Dermis lymphatic vessel endothelial cell (primary cell): ENCODE results near the gene ZNRD2. TPM values are rescaled to one million over a fixed set of nuclear protein-coding genes. Genes with fewer than 3 reads are reported as not detected.

Experiments
- total RNA-seq: library from RNA; depleted of rRNA; stranded (reverse); fragments of >200 nt; gene quantifications from 2 replicates; pipeline ENCODE4 v1.2.1, GENCODE V29; 2014

ZNRD2 gene, protein sequence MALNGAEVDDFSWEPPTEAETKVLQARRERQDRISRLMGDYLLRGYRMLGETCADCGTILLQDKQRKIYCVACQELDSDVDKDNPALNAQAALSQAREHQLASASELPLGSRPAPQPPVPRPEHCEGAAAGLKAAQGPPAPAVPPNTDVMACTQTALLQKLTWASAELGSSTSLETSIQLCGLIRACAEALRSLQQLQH
- total RNA-seq, result 26.7 and 33.2 TPM in 2 replicates

GRCh38 chr11:65569973-65570918 lies at the start of gene ZNRD2:
TSS of gene ZNRD2 (plus strand) at chr11:65570477. CDS start at chr11:65570492, 15 bp downstream.

DNA sequence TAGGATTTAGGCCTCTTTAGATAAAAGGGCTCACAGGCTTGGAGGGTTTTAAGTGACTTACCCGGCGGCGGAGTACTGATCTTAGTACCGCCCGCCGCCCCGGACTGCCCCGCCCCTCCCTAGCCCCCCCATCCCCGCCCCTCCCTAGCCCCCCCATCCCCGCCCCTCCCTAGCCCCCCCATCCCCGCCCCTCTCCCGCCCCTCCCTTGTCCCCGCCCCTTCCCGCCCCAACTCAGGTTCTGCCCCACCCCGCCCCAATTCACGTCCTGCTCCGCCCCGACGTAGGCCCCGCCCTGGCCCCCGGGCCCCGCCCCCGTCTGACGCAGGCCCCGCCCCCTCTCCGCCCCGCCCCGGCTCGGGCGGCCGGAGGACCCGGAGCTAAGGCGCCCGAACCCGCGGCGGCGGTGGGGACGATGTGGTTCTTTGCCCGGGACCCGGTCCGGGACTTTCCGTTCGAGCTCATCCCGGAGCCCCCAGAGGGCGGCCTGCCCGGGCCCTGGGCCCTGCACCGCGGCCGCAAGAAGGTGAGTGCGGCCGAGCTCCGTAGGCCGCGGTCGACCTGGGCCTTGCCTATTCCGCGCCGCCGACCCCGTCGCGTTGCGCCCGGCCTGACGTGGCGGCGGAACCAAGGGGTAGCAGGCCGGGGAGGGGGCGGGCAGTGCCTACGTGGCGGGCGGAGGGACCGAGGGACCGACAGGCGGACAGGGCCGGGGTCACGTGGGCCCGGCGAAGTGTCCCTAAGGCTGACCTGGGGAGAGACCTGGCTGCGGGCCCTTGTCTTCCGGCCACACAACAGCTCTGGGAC lies 45.3 kb upstream of the ZNRD2 start, which contains the start of gene SCYL1:
Gene SCYL1, plus strand, starts transcription at position 343 of the 805 bp plus-strand sequence. Its CDS starts 71 bp downstream, at position 414.

DNA sequence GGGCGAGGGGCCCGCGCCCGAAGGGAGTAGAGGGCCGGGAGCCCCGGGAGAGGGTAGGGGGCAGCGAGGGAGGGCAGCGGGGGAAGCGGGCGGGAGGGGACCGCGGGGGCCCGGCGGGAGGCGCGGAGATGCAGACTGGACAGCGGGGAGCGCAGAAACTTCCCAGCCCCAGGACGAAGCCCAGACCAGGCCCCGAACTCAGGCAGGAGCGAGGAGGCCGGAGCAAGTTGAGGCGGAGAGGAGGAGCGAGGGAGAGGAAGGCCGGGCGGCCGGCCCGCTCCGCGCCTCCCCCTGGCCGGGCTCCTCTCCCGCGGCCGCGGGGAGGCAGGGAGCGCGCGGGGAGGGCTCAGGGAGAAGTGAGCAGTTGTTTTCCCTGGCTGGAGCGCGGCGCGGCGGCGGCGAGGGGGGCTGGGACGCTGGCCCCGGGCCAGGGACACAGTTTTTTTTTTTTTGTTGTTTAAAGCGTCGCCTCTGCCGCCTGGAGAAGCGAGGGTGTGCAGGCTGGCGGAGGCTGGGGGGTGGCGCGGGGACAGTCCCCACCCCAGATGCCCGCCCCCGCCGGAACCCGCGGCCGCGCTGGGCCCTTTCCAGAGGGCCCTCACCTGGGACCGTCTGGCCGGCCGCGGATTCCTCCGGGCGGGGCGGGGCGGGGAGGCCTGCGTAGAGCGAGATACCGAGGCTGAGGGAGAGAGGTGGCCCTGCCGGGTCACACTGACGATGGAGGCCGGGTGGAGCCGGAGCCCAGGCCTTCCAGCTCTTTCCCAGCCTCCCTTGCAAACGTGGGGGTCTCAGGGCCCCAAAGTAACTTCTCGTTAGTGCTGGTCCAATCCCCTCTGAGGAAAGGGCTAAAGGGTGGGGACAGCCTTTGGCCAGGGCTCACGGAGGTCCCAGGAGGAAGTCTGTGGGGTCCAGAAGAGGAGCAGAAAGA lies 12.0 kb upstream of the ZNRD2 start, which contains the start of gene LTBP3:
Gene LTBP3, minus strand, starts transcription at position 358 of the 928 bp plus-strand sequence. CDS start 400 bp downstream, outside the sequence.

DNA sequence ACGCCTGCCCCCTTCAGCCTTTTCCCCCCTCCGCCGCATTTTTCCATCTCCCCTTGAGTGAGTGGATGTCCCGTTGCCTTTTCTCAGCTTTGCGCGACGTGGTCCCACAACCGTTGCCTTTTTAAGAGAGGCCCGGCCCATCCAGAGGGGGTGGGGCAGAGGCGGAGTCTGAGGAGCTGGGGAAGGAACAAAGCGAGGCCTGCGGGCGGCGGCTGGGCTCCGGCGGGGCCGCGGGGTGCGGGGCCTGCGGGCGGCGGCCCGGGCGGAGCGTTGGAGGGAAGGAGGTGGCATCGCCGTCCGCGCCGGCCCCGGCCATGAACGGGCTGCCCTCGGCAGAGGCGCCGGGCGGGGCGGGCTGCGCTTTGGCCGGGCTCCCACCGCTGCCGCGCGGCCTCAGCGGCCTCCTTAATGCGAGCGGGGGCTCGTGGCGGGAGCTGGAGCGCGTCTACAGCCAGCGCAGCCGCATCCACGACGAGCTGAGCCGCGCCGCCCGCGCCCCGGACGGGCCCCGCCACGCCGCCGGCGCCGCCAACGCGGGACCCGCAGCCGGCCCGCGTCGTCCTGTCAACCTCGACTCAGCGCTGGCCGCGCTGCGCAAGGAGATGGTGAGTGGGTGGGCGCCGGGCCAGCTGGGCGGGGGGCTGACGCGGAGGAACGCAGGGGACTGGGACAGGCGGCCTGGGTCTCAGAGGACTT lies 2.2 kb downstream of the ZNRD2 start, which contains the start of gene FAM89B:
Gene FAM89B, plus strand, starts transcription at position 183 of the 696 bp plus-strand sequence. Its CDS starts 132 bp downstream, at position 315.

DNA sequence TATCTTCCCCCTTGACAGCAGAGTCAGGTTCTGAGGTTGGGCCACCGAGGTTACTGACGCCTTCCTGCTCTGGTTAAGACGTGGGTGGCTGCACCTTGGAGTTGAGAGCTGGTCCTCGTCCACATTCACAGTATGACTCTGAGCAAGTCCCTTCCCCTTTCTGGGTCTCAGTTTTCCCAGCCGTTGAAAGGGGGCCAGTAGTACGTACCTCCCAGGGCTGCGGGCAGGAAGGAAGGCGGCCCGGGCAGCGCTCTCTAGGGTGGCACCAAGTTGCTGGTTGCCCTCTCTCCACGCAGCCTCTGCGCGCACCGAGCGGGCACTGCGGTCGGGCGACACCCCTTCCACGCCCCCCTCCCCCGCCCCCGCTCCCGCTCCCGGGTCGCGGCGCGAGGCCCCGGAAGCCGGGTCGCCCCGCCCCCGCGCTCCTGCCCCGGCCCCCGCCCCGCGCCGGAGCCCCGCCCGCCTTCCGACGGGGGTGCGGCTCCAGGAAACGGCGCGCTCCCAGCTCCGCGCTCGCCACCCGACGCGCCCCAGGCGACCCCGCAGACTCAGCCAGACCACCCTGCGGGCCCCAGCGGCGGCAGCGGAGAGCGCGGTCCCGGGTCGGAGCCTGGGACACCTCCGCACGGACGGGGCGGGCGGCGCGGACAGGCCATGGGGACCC lies 5.4 kb downstream of the ZNRD2 start, which contains the start of gene EHBP1L1:
Gene EHBP1L1, plus strand, starts transcription at position 486 of the 664 bp plus-strand sequence. CDS start 250 bp downstream, outside the sequence.

GRCh38 chr11:65595543-65596281 lies 25.4 kb downstream of the ZNRD2 start, which contains the start of gene KCNK7:
TSS of gene KCNK7 (minus strand) at chr11:65595800. CDS start at chr11:65595772, 28 bp downstream.

GRCh38 chr11:65615229-65615949 lies 45.1 kb downstream of the ZNRD2 start, which contains the start of gene PCNX3:
TSS of gene PCNX3 (plus strand) at chr11:65615776. CDS start at chr11:65616312, 536 bp downstream.

Other genes with a start within 250 kb of the ZNRD2 start
- gene DPF2, start 236.6 kb upstream of the ZNRD2 start, total RNA-seq, result 17.8 and 25.1 TPM in 2 replicates
- 0.09 and 0.22 TPM in 2 replicates for gene TIGD3, start 215.7 kb upstream of the ZNRD2 start, total RNA-seq
- 0.87 and 1.3 TPM in 2 replicates for gene SLC25A45, start 187.8 kb upstream of the ZNRD2 start, total RNA-seq
- gene FRMD8, start 183.8 kb upstream of the ZNRD2 start, total RNA-seq, result 73.0 and 77.6 TPM in 2 replicates
- 50.3 and 79.9 TPM in 2 replicates for gene NEAT1, start 147.7 kb upstream of the ZNRD2 start, total RNA-seq
- gene MALAT1, start 71.4 kb upstream of the ZNRD2 start, total RNA-seq, result 2,968 and 4,091 TPM in 2 replicates
- gene SCYL1, start 45.4 kb upstream of the ZNRD2 start, total RNA-seq, result 36.6 and 44.3 TPM in 2 replicates
- 15.6 and 23.5 TPM in 2 replicates for gene LTBP3, start 12.1 kb upstream of the ZNRD2 start, total RNA-seq
- 14.4 and 15.2 TPM in 2 replicates for gene FAM89B, start 2.1 kb downstream of the ZNRD2 start, total RNA-seq
- gene EHBP1L1, start 5.6 kb downstream of the ZNRD2 start, total RNA-seq, result 3.1 and 3.4 TPM in 2 replicates
- under 0.01 and 0.17 TPM in 2 replicates for gene KCNK7, start 25.3 kb downstream of the ZNRD2 start, total RNA-seq
- gene MAP3K11, start 43.7 kb downstream of the ZNRD2 start, total RNA-seq, result 55.4 and 62.3 TPM in 2 replicates
- gene PCNX3, start 45.3 kb downstream of the ZNRD2 start, total RNA-seq, result 11.4 and 11.8 TPM in 2 replicates
- gene SIPA1, start 67.6 kb downstream of the ZNRD2 start, total RNA-seq, result 41.6 and 57.3 TPM in 2 replicates
- gene RELA, start 92.4 kb downstream of the ZNRD2 start, total RNA-seq, result 14.4 and 15.2 TPM in 2 replicates
- gene KAT5, start 141.8 kb downstream of the ZNRD2 start, total RNA-seq, result 37.0 and 43.6 TPM in 2 replicates
- gene RNASEH2C, start 150.3 kb downstream of the ZNRD2 start, total RNA-seq, result 52.2 and 55.8 TPM in 2 replicates
- 8.0 and 8.5 TPM in 2 replicates for gene AP5B1, start 210.5 kb downstream of the ZNRD2 start, total RNA-seq
- not detected in 2 replicates for gene OVOL1, start 216.6 kb downstream of the ZNRD2 start, total RNA-seq